ENCODE data around the gene PI3. TPM values are rescaled to one million over a fixed set of nuclear protein-coding genes. Genes with fewer than 3 reads are reported as not detected.

Gene PI3, protein sequence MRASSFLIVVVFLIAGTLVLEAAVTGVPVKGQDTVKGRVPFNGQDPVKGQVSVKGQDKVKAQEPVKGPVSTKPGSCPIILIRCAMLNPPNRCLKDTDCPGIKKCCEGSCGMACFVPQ
- total RNA-seq, result not detected in 2 replicates

GRCh38 chr20:45174434-45175364 is at the start of gene PI3:
Gene PI3, plus strand, starts transcription at chr20:45174902. Its CDS starts 21 bp downstream, at chr20:45174923.

DNA sequence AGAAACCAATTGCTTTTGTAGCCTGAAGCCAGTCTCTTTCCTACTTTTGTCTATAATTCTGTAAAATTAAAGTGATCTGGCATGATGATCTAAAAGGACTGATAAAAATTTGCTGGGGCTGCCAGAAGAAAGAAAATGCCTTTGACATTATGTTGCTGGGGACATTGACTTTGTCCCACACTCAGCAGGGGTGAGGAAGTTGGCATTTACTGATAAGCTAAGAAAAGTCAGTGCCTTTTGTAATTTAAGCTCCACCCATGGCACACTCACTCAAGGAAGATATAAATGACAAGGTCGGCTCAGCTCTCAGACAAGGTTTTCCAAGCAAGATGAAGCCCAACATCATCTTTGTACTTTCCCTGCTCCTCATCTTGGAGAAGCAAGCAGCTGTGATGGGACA is 32.0 kb downstream of the PI3 start, which contains the start of gene SEMG1:
Gene SEMG1, plus strand, starts transcription at position 309 of the 400 bp plus-strand sequence. Its CDS starts 21 bp downstream, at position 330.

DNA sequence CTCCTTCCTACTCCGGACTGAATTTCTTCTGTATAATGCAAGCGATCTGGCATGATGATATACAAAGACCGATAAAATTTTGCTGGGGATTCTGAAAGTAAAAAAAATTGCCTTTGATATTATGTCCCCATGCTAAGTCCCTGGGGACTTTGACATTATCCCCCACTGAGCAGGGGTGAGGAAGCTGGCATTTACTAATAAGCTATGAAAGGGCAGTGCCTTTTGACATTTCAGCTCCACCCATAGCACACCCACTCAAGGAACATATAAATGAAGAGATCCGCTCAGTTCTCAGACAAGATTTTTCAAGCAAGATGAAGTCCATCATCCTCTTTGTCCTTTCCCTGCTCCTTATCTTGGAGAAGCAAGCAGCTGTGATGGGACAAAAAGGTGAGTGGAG is 46.4 kb downstream of the PI3 start, which contains the start of gene SEMG2:
Gene SEMG2, plus strand, starts transcription at position 298 of the 400 bp plus-strand sequence. Its CDS starts 17 bp downstream, at position 315.

Other genes starting within 250 kb of the PI3 start
- 21.4 and 26.3 TPM in 2 replicates for gene TOMM34, start 214.5 kb upstream of the PI3 start, total RNA-seq
- 24.0 and 34.8 TPM in 2 replicates for gene STK4, start 208.4 kb upstream of the PI3 start, total RNA-seq
- gene KCNS1, start 73.8 kb upstream of the PI3 start, total RNA-seq, result 0.61 and 0.65 TPM in 2 replicates
- gene WFDC5, start 59.7 kb upstream of the PI3 start, total RNA-seq, result not detected in 2 replicates
- not detected in 2 replicates for gene WFDC12, start 50.4 kb upstream of the PI3 start, total RNA-seq
- not detected in 2 replicates for gene SEMG1, start 32.1 kb downstream of the PI3 start, total RNA-seq
- gene SEMG2, start 46.5 kb downstream of the PI3 start, total RNA-seq, result not detected in 2 replicates
- gene SLPI, start 79.7 kb downstream of the PI3 start, total RNA-seq, result not detected in 2 replicates
- not detected in 2 replicates for gene RBPJL, start 131.9 kb downstream of the PI3 start, total RNA-seq
- not detected in 2 replicates for gene MATN4, start 133.4 kb downstream of the PI3 start, total RNA-seq
- 23.4 and 38.3 TPM in 2 replicates for gene SDC4, start 173.5 kb downstream of the PI3 start, total RNA-seq
- gene SYS1, start 188.3 kb downstream of the PI3 start, total RNA-seq, result 14.3 and 16.6 TPM in 2 replicates
- gene TP53TG5, start 203.4 kb downstream of the PI3 start, total RNA-seq, result not detected in 2 replicates
- 11.4 and 12.6 TPM in 2 replicates for gene DBNDD2, start 233.4 kb downstream of the PI3 start, total RNA-seq
- 12.8 and 18.8 TPM in 2 replicates for gene PIGT, start 241.2 kb downstream of the PI3 start, total RNA-seq

All from epithelial cell of umbilical artery (primary cell).